HUES64 (cell line): ENCODE results near the gene TMEM108.

ENCODE experiments used
- H3K27ac ChIP-seq: 2 replicates; pipeline ENCODE4 v1.7.0; 2013; ENCODE audit warnings: low read depth, low read length, inconsistent platforms
- H3K27me3 ChIP-seq: 2 replicates; pipeline ENCODE4 v1.6.1; 2013; ENCODE audit warnings: mild to moderate bottlenecking, low read length; ENCODE audit not compliant: insufficient read depth
- H3K36me3 ChIP-seq: 2 replicates; pipeline ENCODE4 v1.6.1; 2013; ENCODE audit warnings: mild to moderate bottlenecking, low read length; ENCODE audit not compliant: insufficient read depth
- H3K4me1 ChIP-seq: 2 replicates; pipeline ENCODE4 v1.6.1; 2013; ENCODE audit warnings: mild to moderate bottlenecking, low read length, moderate library complexity; ENCODE audit not compliant: insufficient read depth
- H3K4me3 ChIP-seq: 2 replicates; pipeline ENCODE4 v1.5.1; 2013; ENCODE audit warnings: mild to moderate bottlenecking, low read length, moderate library complexity
- H3K9ac ChIP-seq: 2 replicates; pipeline ENCODE4 v1.6.1; 2013; ENCODE audit warnings: mild to moderate bottlenecking, low read depth, low read length
- H3K9me3 ChIP-seq: 2 replicates; pipeline ENCODE4 v1.6.1; 2013; ENCODE audit warnings: low read depth, low read length; ENCODE audit not compliant: insufficient read depth
- WGBS: fragments of 150-250, 120-280 bp; methylation state at CpG from one replicate; pipeline ENCODE4 v1.1.7; 2013; ENCODE audit warnings: missing lambda C conversion rate; 5-methylcytosine and 5-hydroxymethylcytosine counted together

The TMEM108 gene

DNA sequence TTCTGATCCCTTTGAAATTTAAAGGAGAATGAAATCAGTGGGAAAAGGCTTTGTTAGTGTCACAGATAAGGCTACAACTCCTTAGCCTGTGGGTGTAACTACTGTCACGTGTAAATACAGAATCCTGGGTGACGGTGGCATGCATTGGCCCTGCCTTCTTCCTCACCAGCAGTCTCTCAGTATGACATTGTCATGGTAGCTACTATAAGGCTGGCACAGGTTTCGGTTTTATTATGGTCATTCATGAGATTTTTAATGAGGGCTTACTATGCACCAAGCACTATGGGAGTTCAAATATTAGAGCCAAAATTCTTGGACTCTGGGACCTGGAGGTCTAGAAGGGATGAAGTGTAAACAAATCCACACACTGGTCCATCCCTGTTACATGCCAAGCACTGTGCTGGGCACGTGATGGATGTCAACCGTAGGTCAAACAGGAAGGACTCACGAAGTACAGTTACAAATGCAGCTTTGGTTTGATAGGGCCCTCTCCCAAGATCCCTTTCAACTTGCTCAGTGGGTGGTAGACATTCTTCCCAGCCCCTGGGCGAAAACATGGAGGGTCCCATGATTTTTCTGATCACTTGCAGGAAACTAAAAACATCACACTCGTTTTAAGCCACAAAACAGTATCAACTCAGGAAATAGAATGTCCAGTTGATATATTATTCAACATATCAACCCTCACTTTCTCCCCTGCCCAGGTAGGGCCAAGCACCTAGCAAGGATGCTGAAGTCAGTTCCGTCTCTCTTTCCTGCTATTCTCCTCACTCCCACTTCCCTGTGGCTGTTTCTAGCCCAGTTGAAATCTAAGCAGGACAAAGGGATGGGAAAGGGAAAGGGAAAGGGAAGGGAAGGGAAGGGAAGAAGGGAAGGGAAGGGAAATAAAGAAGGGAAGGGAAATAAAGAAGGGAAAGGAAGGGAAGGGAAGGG, 387.0 kb downstream of the TMEM108 start:
- Histone ChIP-seq H3K9ac (no peak overlapping the region), H3K27me3 (no peaks in the 10 kb centered on the region), H3K4me3 (no peak overlapping the region), H3K27ac (no peak overlapping the region), H3K9me3 (no peaks in the 10 kb centered on the region), H3K4me1 (no peaks in the 10 kb centered on the region), H3K36me3 (no peaks in the 10 kb centered on the region)
- WGBS, result 87% methylated on average over 9 of the region's 9 CpGs

DNA sequence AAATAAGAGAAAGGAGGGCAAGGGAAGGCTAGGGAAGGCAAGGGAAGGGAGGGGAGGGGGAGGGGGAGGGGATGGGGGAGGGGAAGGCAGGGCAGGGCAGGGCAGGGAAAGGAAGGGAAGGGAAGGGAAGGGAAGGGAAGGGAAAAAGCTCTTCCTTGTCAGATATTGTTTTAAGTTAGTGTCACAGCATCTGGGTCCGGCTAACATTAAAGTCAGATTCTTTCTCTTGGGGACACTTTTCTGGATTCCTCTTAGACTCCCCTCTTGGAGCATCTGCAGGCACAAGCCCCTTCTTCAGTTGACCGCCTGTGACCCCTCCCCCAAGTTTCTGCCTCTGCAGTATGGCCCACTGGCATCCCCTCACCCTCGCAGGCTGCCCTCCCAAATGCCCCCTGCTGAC, 387.7 kb downstream of the TMEM108 start:
- H3K9me3 ChIP-seq, result no peaks in the 10 kb centered on the region
- no peak overlapping the region for H3K4me3 ChIP-seq
- H3K4me1 ChIP-seq, result no peaks in the 10 kb centered on the region
- no peaks in the 10 kb centered on the region for H3K36me3 ChIP-seq
- H3K9ac ChIP-seq, result no peak overlapping the region
- WGBS, result 84% methylated on average over 3 of the region's 3 CpGs
- no peaks in the 10 kb centered on the region for H3K27me3 ChIP-seq
- H3K27ac ChIP-seq, result no peak overlapping the region

DNA sequence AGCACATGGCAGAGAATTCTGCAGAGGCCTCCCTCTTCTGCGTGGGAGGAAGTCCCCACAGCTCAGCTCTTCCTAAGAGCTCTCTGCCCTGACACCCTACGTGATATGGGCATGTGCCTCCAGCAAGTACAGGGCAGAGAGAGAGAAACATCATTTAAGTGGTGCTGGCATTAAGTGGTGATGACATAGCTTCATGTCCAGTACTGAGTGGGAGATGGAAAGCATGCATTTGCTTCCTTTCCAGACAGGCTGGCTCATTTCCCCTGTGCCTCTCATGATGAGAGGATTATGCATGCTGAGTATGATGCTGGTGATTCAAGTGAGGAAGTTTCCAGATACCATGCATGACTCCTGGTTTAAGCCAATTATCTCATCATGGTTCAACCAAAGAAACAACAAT, 388.5 kb downstream of the TMEM108 start:
- Histone ChIP-seq H3K9me3 (no peaks in the 10 kb centered on the region), H3K27ac (no peak overlapping the region), H3K9ac (no peak overlapping the region), H3K27me3 (no peaks in the 10 kb centered on the region), H3K4me1 (no peaks in the 10 kb centered on the region), H3K36me3 (no peaks in the 10 kb centered on the region), H3K4me3 (no peak overlapping the region)
- 95% methylated on average over 2 of the region's 2 CpGs for WGBS

DNA sequence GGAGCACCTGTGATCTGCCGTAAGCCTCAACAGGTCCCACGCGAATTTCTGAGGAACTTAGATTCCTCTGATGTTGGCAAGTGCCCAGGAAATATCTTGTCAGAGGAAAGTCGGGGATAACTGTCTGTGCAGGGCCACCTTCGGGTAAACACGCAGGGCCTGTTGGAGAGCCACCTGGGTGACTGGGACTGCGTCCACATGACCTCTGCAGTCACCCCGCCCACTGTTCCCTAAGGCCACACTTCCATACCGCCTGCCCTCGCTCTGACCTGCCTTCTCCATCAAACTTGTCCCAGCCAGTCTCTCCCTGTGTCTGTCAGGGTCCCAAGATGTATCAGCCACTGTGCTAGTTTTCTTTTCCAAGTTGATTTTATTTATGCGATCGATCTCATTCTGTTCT, 390.4 kb downstream of the TMEM108 start:
- no peaks in the 10 kb centered on the region for H3K9me3 ChIP-seq
- WGBS, result 83% methylated on average over 10 of the region's 12 CpGs
- no peak overlapping the region for H3K9ac ChIP-seq

DNA sequence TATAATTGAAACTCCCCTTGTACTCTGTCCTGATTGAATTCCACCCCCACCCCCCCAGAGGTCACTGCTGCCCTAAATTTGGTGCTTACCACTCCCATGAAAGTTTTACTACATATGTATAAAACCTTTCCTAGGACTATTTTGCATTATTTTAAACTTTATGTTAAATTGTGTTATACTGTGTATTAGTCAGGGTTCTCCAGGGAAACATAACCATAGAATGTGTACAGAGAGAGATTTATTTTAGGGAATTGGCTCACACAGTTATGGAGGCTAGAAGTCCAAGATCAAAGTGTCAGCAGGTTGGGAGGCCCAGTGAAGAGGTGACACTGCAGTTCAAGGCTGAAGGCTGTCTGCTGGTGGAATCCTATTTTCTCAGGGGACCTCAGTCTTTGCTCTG, 390.9 kb downstream of the TMEM108 start:
- H3K4me3 ChIP-seq, result no peak overlapping the region
- no peaks in the 10 kb centered on the region for H3K9me3 ChIP-seq
- no peaks in the 10 kb centered on the region for H3K36me3 ChIP-seq
- no peaks in the 10 kb centered on the region for H3K27me3 ChIP-seq
- no peak overlapping the region for H3K27ac ChIP-seq
- no peak overlapping the region for H3K9ac ChIP-seq
- no peaks in the 10 kb centered on the region for H3K4me1 ChIP-seq

More for the DNA sequence above, 390.4 kb downstream of the TMEM108 start:
- H3K36me3 ChIP-seq, result no peaks in the 10 kb centered on the region
- no peak overlapping the region for H3K27ac ChIP-seq
- H3K4me1 ChIP-seq, result no peaks in the 10 kb centered on the region
- H3K4me3 ChIP-seq, result no peak overlapping the region
- H3K27me3 ChIP-seq, result no peaks in the 10 kb centered on the region

DNA sequence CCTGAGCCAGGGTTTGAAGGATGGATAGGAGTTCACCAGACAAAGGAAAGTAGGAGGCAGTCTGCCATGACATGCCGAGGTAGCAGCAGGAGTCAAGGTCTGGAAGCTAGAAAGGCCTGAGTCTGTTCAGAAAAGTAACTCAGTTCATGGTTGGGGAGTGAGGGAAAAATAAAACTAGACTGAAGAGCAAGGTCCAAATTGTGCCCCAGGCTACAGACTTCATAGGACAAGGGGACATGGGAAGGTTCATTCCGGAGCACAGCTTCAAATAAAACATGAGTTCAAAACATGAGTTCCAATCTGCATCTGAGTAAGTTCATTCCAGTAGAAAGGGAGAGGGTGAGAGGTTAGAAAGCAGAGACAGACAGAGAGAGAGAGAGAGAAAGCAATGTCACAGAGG, 401.4 kb downstream of the TMEM108 start:
- H3K27ac ChIP-seq, result no peak overlapping the region
- no peak overlapping the region for H3K9ac ChIP-seq
- H3K27me3 ChIP-seq, result no peaks in the 10 kb centered on the region
- H3K9me3 ChIP-seq, result no peaks in the 10 kb centered on the region
- H3K36me3 ChIP-seq, result no peaks in the 10 kb centered on the region
- no peaks in the 10 kb centered on the region for H3K4me1 ChIP-seq
- WGBS, result 87% methylated on average over 2 of the region's 2 CpGs
- no peak overlapping the region for H3K4me3 ChIP-seq

DNA sequence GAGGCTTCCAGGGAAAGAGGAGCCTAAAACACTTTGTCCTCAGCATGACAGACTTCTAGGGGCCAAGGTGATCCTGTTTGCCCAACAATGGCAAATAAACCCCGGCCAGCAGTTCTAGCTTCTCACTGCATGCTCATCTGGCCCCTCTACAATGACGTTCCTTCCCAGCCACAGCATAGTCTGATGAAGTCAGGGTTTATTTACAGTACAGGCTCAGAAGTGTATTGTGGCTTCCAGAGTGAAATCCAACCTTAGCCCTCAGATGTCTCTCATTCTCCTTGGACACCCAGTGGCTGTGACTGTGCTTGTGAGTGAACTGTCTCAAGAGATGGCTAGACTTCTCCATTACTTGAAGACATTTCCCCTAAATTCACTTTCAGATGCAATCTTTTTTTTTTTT, 402.5 kb downstream of the TMEM108 start:
- no peaks in the 10 kb centered on the region for H3K4me1 ChIP-seq
- H3K27ac ChIP-seq, result no peak overlapping the region
- H3K27me3 ChIP-seq, result no peaks in the 10 kb centered on the region
- no peaks in the 10 kb centered on the region for H3K9me3 ChIP-seq
- H3K36me3 ChIP-seq, result no peaks in the 10 kb centered on the region
- no peak overlapping the region for H3K9ac ChIP-seq
- no peak overlapping the region for H3K4me3 ChIP-seq
- WGBS, result 98% methylated on average over 2 of the region's 2 CpGs

DNA sequence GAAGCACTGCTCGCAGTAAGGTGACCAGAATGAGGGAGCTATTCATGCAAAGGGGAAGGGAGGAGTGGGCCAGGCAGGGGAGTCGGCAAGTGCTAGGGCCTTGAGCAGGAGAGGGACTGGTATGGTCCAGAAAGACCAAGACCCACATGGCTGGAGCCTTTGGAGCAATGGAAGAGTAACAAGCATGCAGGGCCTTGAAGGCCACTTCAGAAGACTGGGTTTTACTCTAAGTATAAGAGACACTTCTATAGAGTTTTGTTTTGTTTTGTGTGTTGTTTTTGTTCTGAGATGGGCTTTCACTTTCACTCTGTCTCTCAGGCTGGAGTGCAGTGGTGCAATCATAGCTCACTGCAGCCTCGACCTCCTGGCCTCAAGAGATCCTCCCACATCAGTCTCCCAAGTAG, 403.7 kb downstream of the TMEM108 start:
- no peak overlapping the region for H3K27ac ChIP-seq
- no peak overlapping the region for H3K4me3 ChIP-seq
- H3K27me3 ChIP-seq, result no peaks in the 10 kb centered on the region
- H3K4me1 ChIP-seq, result no peaks in the 10 kb centered on the region
- H3K9ac ChIP-seq, result no peak overlapping the region
- no peaks in the 10 kb centered on the region for H3K36me3 ChIP-seq
- no peaks in the 10 kb centered on the region for H3K9me3 ChIP-seq
- WGBS, result 88% methylated on average over 3 of the region's 3 CpGs

DNA sequence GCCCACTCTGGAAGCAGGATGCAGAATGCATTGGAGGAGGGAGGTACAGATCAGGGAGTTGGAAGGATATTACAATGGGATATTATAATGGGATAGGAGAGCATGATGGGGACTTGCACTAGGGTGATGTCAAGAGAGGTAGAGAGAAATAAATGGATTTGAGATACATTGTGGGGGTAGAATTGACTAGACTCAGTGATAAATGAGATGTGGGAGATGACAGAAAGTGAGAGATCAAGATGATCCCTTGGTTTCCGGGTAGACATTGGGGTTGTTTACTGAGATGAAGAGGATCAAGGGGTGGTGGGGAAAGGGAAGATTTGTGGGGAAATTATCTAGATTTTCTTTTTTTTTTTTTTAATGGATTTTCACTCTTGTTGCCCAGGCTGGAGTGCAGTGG, 404.3 kb downstream of the TMEM108 start:
- H3K4me3 ChIP-seq, result no peak overlapping the region
- no peak overlapping the region for H3K27ac ChIP-seq
- H3K9me3 ChIP-seq, result no peaks in the 10 kb centered on the region
- no peaks in the 10 kb centered on the region for H3K27me3 ChIP-seq
- 91% methylated on average over 1 of the region's 1 CpG for whole genome bisulfite sequencing
- H3K4me1 ChIP-seq, result no peaks in the 10 kb centered on the region
- no peak overlapping the region for H3K9ac ChIP-seq
- H3K36me3 ChIP-seq, result no peaks in the 10 kb centered on the region

DNA sequence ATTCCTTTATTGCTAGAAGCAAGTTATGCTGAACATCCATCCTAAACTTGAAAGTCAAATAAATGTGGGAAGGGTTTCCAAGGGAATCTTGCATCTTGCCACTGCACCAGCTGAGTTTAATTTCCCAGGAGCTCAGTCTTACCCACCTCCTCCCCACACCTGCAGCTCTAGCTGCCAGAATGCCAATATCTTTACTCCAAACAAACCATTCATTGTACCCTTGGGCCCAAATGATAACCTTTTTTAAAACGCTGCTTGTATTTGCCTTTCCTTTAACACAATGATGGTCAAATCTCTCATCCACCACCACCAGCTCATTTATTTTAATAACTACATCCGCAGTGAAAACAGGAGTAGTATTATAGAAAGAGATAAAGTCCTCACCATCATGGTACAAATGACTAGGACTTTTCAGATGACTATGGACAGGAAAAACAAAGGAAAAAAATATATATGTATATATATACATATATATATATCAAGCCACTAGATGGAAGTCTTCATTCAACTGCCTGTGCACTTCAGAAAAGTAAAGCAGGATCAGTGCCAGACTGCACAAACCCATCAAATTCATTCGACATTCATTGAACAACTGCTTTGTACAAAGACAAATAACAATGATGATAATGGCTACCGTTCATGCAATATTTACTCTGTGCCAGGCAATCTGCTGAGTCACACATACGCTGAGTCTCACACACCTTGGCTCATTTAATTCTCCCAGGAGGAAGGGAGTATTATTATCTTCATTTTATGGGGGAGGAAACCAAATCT, 405.6 kb downstream of the TMEM108 start:
- Histone ChIP-seq H3K27me3 (no peaks in the 10 kb centered on the region), H3K27ac (no peak overlapping the region), H3K9ac (no peak overlapping the region), H3K4me3 (no peak overlapping the region), H3K36me3 (no peaks in the 10 kb centered on the region), H3K9me3 (no peaks in the 10 kb centered on the region), H3K4me1 (no peaks in the 10 kb centered on the region)
- WGBS, result 89% methylated on average over 4 of the region's 5 CpGs

DNA sequence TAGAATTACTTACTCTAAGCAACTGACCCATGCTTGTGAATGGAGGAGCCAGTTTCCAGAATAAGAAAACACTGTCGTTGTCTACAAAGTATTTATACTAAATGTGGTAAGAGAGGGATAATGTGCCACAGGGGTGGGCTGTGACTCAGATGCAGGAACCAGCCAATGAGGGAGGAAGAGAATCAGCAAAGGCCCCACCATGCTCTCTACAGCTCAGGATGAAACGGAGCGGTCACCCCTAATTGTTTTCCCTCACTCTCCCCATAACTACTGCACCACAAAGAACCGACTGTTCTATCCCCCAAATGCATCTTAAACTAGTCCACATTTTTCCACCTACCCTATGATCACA, 406.2 kb downstream of the TMEM108 start:
- Histone ChIP-seq H3K9ac (no peak overlapping the region), H3K27me3 (no peaks in the 10 kb centered on the region), H3K9me3 (no peaks in the 10 kb centered on the region), H3K4me3 (no peak overlapping the region), H3K27ac (no peak overlapping the region), H3K4me1 (no peaks in the 10 kb centered on the region), H3K36me3 (no peaks in the 10 kb centered on the region)
- WGBS, result 92% methylated on average over 4 of the region's 4 CpGs
